ENCODE measurements around the gene MAP7D2. TPM values are rescaled to one million over a fixed set of nuclear protein-coding genes. Genes with fewer than 3 reads are reported as not detected.

MAP7D2 gene
- total RNA-seq, 1 experiment from 2014 or later, result 0.91 TPM

GRCh38 chrX:20144491-20144890 is 27.8 kb upstream of the MAP7D2 start:
- Histone ChIP-seq H3K9me2 (replicated peaks; ENCODE audit: low read length) (no peaks in the 10 kb centered on the region), H4K20me1 (ENCODE audit: low read length) (peaks cover 18% of the 10 kb centered on the region), H3K9me3 (ENCODE audit: low read length) (no peaks in the 10 kb centered on the region), H2AFZ (ENCODE audit: low read length) (no peak overlapping the region), H3K79me2 (ENCODE audit: low read length) (peaks cover 21% of the 10 kb centered on the region), H3K36me3 (ENCODE audit: low read depth, low read length) (peaks cover 10% of the 10 kb centered on the region), H3K4me2 (ENCODE audit: low read length) (no peak overlapping the region), H3K27me3 (ENCODE audit: low read length) (no peaks in the 10 kb centered on the region), H3F3A (ENCODE audit: low read length, unreplicated experiment) (no peaks in the 10 kb centered on the region), H3K27ac (ENCODE audit: low read length) (peak overlapping the region; percentile 39), H3K4me3 (ENCODE audit: low read length) (no peak overlapping the region), H3K4me1 (ENCODE audit: insufficient read depth, low read length) (peaks cover 20% of the 10 kb centered on the region), H3K9ac (ENCODE audit: low read length) (no peak overlapping the region)
- ChIA-PET POLR2A (ENCODE audit: unreplicated experiment) (no interaction called here), CTCF (no interaction called here)
- BruUV-seq (replicated peaks), result no TSS peak
- peak; percentile 73 for DNase-seq
- intact Hi-C loops (cut with micrococcal nuclease), result no loop called here
- TF ChIP-seq CTCF (conservative IDR thresholded peaks at IDR 0.05; ENCODE audit: low read depth, low read length), result no peak
- no peak for TF ChIP-seq EZH2phosphoT487 (IDR thresholded peaks at IDR 0.05; ENCODE audit: borderline replicate concordance, low read length)
- TF ChIP-seq EZH2 (IDR thresholded peaks at IDR 0.05; ENCODE audit: low read length, unreplicated experiment), result no peak
- peak; percentile 25; the same call in 1 of the 2 replicates for ATAC-seq

GRCh38 chrX:20143561-20143960 is 26.9 kb upstream of the MAP7D2 start:
- peaks cover 29% of the 10 kb centered on the region for H3K4me1 ChIP-seq (ENCODE audit: insufficient read depth, low read length)
- POLR2A ChIA-PET (ENCODE audit: unreplicated experiment), result no interaction called here
- H3K36me3 ChIP-seq (ENCODE audit: low read depth, low read length), result peaks cover 19% of the 10 kb centered on the region
- intact Hi-C loops (cut with micrococcal nuclease), result no loop called here
- CTCF ChIA-PET, result no interaction called here
- no peaks in the 10 kb centered on the region for H3F3A ChIP-seq (ENCODE audit: low read length, unreplicated experiment)
- no peaks in the 10 kb centered on the region for H3K27me3 ChIP-seq (ENCODE audit: low read length)
- H3K27ac ChIP-seq (ENCODE audit: low read length), result no peak overlapping the region
- H3K9me2 ChIP-seq (replicated peaks; ENCODE audit: low read length), result no peaks in the 10 kb centered on the region
- no peak overlapping the region for H3K4me3 ChIP-seq (ENCODE audit: low read length)
- no peak overlapping the region for H3K4me2 ChIP-seq (ENCODE audit: low read length)
- H3K9me3 ChIP-seq (ENCODE audit: low read length), result no peaks in the 10 kb centered on the region
- H4K20me1 ChIP-seq (ENCODE audit: low read length), result peaks cover 27% of the 10 kb centered on the region
- ATAC-seq, result no peak
- TF ChIP-seq EZH2phosphoT487 (IDR thresholded peaks at IDR 0.05; ENCODE audit: borderline replicate concordance, low read length) (no peak), EZH2 (IDR thresholded peaks at IDR 0.05; ENCODE audit: low read length, unreplicated experiment) (no peak), CTCF (conservative IDR thresholded peaks at IDR 0.05; ENCODE audit: low read depth, low read length) (no peak)
- DNase-seq, result no peak
- BruUV-seq (replicated peaks), result no TSS peak
- H3K9ac ChIP-seq (ENCODE audit: low read length), result no peak overlapping the region
- H2AFZ ChIP-seq (ENCODE audit: low read length), result no peak overlapping the region
- H3K79me2 ChIP-seq (ENCODE audit: low read length), result peaks cover 31% of the 10 kb centered on the region

GRCh38 chrX:20143111-20143510 is 26.4 kb upstream of the MAP7D2 start:
- Histone ChIP-seq H3K79me2 (ENCODE audit: low read length) (peaks cover 35% of the 10 kb centered on the region), H3F3A (ENCODE audit: low read length, unreplicated experiment) (no peaks in the 10 kb centered on the region), H3K27ac (ENCODE audit: low read length) (no peak overlapping the region), H3K9me2 (replicated peaks; ENCODE audit: low read length) (no peaks in the 10 kb centered on the region), H3K4me1 (ENCODE audit: insufficient read depth, low read length) (peaks cover 29% of the 10 kb centered on the region), H3K4me3 (ENCODE audit: low read length) (no peak overlapping the region), H3K4me2 (ENCODE audit: low read length) (peak overlapping the region; percentile 64; the same call in 1 of the 2 replicates), H3K27me3 (ENCODE audit: low read length) (no peaks in the 10 kb centered on the region), H3K36me3 (ENCODE audit: low read depth, low read length) (peaks cover 23% of the 10 kb centered on the region), H4K20me1 (ENCODE audit: low read length) (peaks cover 31% of the 10 kb centered on the region), H3K9me3 (ENCODE audit: low read length) (no peaks in the 10 kb centered on the region), H3K9ac (ENCODE audit: low read length) (no peak overlapping the region), H2AFZ (ENCODE audit: low read length) (no peak overlapping the region)
- ATAC-seq (no peak), DNase-seq (no peak)
- ChIA-PET POLR2A (ENCODE audit: unreplicated experiment) (interaction anchor here (0.7 kb wide), 1 partner anchor 10 kb away, joined by 6 read pairs; no protein-coding TSS in a partner anchor), CTCF (no interaction called here)
- TF ChIP-seq CTCF (conservative IDR thresholded peaks at IDR 0.05; ENCODE audit: low read depth, low read length) (no peak), EZH2 (IDR thresholded peaks at IDR 0.05; ENCODE audit: low read length, unreplicated experiment) (no peak), EZH2phosphoT487 (IDR thresholded peaks at IDR 0.05; ENCODE audit: borderline replicate concordance, low read length) (no peak)
- BruUV-seq (replicated peaks), result no TSS peak
- intact Hi-C loops (cut with micrococcal nuclease), result no loop called here
